ENCODE data around the gene NACC1. TPM values are rescaled to one million over a fixed set of nuclear protein-coding genes. Genes with fewer than 3 reads are reported as not detected.

The NACC1 gene
- total RNA-seq, 3 donors from 2014 or later = 42.2 to 58.9 (median 54.1) TPM

DNA sequence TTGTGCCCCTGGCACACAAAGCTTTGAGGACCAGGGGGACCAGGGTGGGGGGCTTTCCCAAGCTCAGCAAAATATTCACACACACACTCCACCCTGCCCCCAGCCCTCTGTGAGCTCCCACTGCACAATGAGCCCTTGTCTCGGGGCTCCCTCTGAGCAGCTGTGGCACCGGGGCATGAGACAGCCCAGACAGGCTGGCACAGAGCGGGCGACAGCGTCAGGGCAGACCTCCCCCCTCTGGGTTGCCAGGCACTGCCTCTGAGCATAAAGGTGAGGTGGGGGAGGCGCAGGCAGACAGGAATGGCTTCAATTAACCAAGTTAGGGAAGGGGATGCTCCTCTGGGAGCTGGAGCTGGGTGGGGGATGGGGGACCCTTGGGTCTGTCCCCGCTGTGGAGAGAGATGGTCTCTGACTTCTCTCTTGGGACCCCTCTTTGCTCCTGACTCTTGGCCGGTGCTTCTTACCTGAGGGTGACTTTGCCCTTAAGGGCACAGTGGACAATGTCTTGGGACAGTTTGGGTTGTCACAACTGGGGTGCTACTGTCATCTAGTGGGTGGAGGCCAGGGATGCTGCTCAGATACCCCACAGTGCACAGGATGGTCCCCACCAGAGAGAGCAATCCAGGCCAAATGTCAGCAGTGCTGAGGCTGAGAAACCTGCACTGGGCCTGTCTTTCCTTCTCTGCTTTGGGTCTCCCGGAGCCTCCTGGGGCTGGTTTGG is 45.7 kb upstream of the NACC1 start:
- intact Hi-C loops (cut with DNase I, micrococcal nuclease) = no loop called here
- ATAC-seq = no peak
- DNase-seq = no peak
- no peaks in the 10 kb centered on the region for H3K9me3 ChIP-seq
- no peak overlapping the region for H3K4me3 ChIP-seq
- no peak for TF ChIP-seq CTCF (IDR thresholded peaks at IDR 0.05)
- H3K36me3 ChIP-seq (ENCODE audit: low read depth) = no peaks in the 10 kb centered on the region
- H3K4me1 ChIP-seq (ENCODE audit: low read depth) = peaks cover 16% of the 10 kb centered on the region

- no peak for ATAC-seq
- no peaks in the 10 kb centered on the region for H3K9me3 ChIP-seq
- H3K4me3 ChIP-seq = no peak overlapping the region
- no peak for DNase-seq
- intact Hi-C loops (cut with DNase I, micrococcal nuclease) = no loop called here
- peaks cover 14% of the 10 kb centered on the region for H3K4me1 ChIP-seq (ENCODE audit: low read depth)
- H3K36me3 ChIP-seq (ENCODE audit: low read depth) = no peaks in the 10 kb centered on the region
- no peak for TF ChIP-seq CTCF (IDR thresholded peaks at IDR 0.05)
Measured at GRCh38 chr19:13073263-13073662, 44.8 kb upstream of the NACC1 start.

- TF ChIP-seq CTCF (IDR thresholded peaks at IDR 0.05) = no peak
- ATAC-seq = no peak
- no peaks in the 10 kb centered on the region for H3K9me3 ChIP-seq
- H3K4me3 ChIP-seq = no peak overlapping the region
- no peak for DNase-seq
- H3K36me3 ChIP-seq (ENCODE audit: low read depth) = no peaks in the 10 kb centered on the region
- intact Hi-C loops (cut with DNase I, micrococcal nuclease) = no loop called here
- H3K4me1 ChIP-seq (ENCODE audit: low read depth) = peaks cover 25% of the 10 kb centered on the region
Measured at GRCh38 chr19:13074378-13074777, 43.7 kb upstream of the NACC1 start.

- Histone ChIP-seq H3K36me3 (ENCODE audit: low read depth) (no peaks in the 10 kb centered on the region), H3K4me1 (ENCODE audit: low read depth) (peaks cover 34% of the 10 kb centered on the region), H3K4me3 (no peak overlapping the region), H3K9me3 (no peaks in the 10 kb centered on the region)
- ATAC-seq (no peak), DNase-seq (no peak)
- intact Hi-C loops (cut with DNase I, micrococcal nuclease) = no loop called here
- TF ChIP-seq CTCF (IDR thresholded peaks at IDR 0.05) = no peak
Measured at GRCh38 chr19:13076320-13076719, 41.7 kb upstream of the NACC1 start.

DNA sequence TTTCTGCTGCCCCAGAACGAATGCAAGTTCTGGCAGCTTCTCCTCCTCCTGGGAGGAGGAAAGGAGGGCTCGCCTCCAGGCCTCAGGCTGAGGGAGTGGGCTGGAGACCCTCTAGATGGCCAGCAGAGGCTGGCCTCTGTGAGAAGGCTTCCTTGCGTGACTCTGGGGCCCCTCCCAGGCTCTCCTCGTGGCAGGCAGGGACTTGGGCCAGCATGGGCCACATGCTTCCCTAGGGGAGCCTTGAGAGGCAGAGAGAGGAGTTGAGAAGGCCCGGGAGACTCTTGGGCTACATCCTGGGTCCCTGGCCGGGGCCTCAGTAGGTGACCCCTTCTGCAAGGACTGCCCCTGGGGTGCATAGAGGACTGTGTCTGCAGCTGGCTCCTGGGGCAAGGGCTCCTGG is 41.3 kb upstream of the NACC1 start:
- H3K36me3 ChIP-seq (ENCODE audit: low read depth) = no peaks in the 10 kb centered on the region
- no peak for ATAC-seq
- intact Hi-C loops (cut with DNase I, micrococcal nuclease) = no loop called here

More for the DNA sequence above, 41.3 kb upstream of the NACC1 start:
- Histone ChIP-seq H3K4me3 (no peak overlapping the region), H3K9me3 (no peaks in the 10 kb centered on the region), H3K4me1 (ENCODE audit: low read depth) (peaks cover 34% of the 10 kb centered on the region)
- no peak for TF ChIP-seq CTCF (IDR thresholded peaks at IDR 0.05)
- no peak for DNase-seq
